ENCODE measurements around the gene NDE1. TPM values are rescaled to one million over a fixed set of nuclear protein-coding genes. Genes with fewer than 3 reads are reported as not detected.

NDE1 gene
- total RNA-seq, 1 donor from 2014 or later = 28.9 TPM

- no peaks in the 10 kb centered on the region for H3K27me3 ChIP-seq
- intact Hi-C loops (cut with DNase I) = no loop called here
- no peak overlapping the region for H3K4me3 ChIP-seq
- DNase-seq (no peak), ATAC-seq (no peak)
- H3K4me1 ChIP-seq = no peaks in the 10 kb centered on the region
- H3K36me3 ChIP-seq = no peaks in the 10 kb centered on the region
- TF ChIP-seq CTCF (IDR thresholded peaks at IDR 0.05) = no peak
- H3K27ac ChIP-seq = no peak overlapping the region
- no peaks in the 10 kb centered on the region for H3K9me3 ChIP-seq
Observed at GRCh38 chr16:15766918-15767317, 116.9 kb downstream of the NDE1 start.

GRCh38 chr16:15768201-15768600 lies 118.2 kb downstream of the NDE1 start:
- H3K4me1 ChIP-seq = no peaks in the 10 kb centered on the region
- H3K4me3 ChIP-seq = no peak overlapping the region
- no peak for ATAC-seq
- intact Hi-C loops (cut with DNase I) = no loop called here
- no peaks in the 10 kb centered on the region for H3K27me3 ChIP-seq
- TF ChIP-seq CTCF (IDR thresholded peaks at IDR 0.05) = no peak
- no peaks in the 10 kb centered on the region for H3K9me3 ChIP-seq
- no peaks in the 10 kb centered on the region for H3K36me3 ChIP-seq
- no peak for DNase-seq
- no peak overlapping the region for H3K27ac ChIP-seq

GRCh38 chr16:15769239-15769638 lies 119.2 kb downstream of the NDE1 start:
- intact Hi-C loops (cut with DNase I) = no loop called here

GRCh38 chr16:15770107-15770506 lies 120.1 kb downstream of the NDE1 start:
- Histone ChIP-seq H3K4me1 (no peaks in the 10 kb centered on the region), H3K27ac (no peak overlapping the region), H3K4me3 (no peak overlapping the region), H3K36me3 (no peaks in the 10 kb centered on the region), H3K27me3 (no peaks in the 10 kb centered on the region), H3K9me3 (no peaks in the 10 kb centered on the region)
- no peak for TF ChIP-seq CTCF (IDR thresholded peaks at IDR 0.05)
- ATAC-seq (no peak), DNase-seq (no peak)
- intact Hi-C loops (cut with DNase I) = no loop called here

More at GRCh38 chr16:15769239-15769638, 119.2 kb downstream of the NDE1 start:
- H3K4me3 ChIP-seq = no peak overlapping the region
- DNase-seq (no peak), ATAC-seq (no peak)
- no peaks in the 10 kb centered on the region for H3K27me3 ChIP-seq
- H3K27ac ChIP-seq = no peak overlapping the region
- no peaks in the 10 kb centered on the region for H3K9me3 ChIP-seq
- TF ChIP-seq CTCF (IDR thresholded peaks at IDR 0.05) = no peak
- no peaks in the 10 kb centered on the region for H3K4me1 ChIP-seq
- no peaks in the 10 kb centered on the region for H3K36me3 ChIP-seq

- no peaks in the 10 kb centered on the region for H3K4me1 ChIP-seq
- H3K9me3 ChIP-seq = no peaks in the 10 kb centered on the region
- H3K36me3 ChIP-seq = no peaks in the 10 kb centered on the region
- intact Hi-C loops (cut with DNase I) = no loop called here
- TF ChIP-seq CTCF (IDR thresholded peaks at IDR 0.05) = no peak
- H3K27ac ChIP-seq = no peak overlapping the region
- H3K27me3 ChIP-seq = no peaks in the 10 kb centered on the region
- no peak for DNase-seq
- ATAC-seq = no peak
- no peak overlapping the region for H3K4me3 ChIP-seq
Observed at GRCh38 chr16:15770512-15770911, 120.5 kb downstream of the NDE1 start.

- Histone ChIP-seq H3K9me3 (no peaks in the 10 kb centered on the region), H3K4me3 (no peak overlapping the region), H3K27me3 (no peaks in the 10 kb centered on the region), H3K27ac (no peak overlapping the region), H3K4me1 (no peaks in the 10 kb centered on the region), H3K36me3 (no peaks in the 10 kb centered on the region)
- intact Hi-C loops (cut with DNase I) = no loop called here
- ATAC-seq (no peak), DNase-seq (no peak)
- no peak for TF ChIP-seq CTCF (IDR thresholded peaks at IDR 0.05)
Observed at GRCh38 chr16:15771694-15772093, 121.6 kb downstream of the NDE1 start.
